Esophagus muscularis mucosa (tissue), 4 donors: Measurements from ENCODE around the gene PAQR4. TPM values are rescaled to one million over a fixed set of nuclear protein-coding genes. Genes with fewer than 3 reads are reported as not detected.

Experiments
- DNase-seq: peaks from one replicate; pipeline ENCODE4 v3.0.0-alpha.2; 2017; ENCODE audit errors: extremely low spot score
- H3K27ac ChIP-seq, 4 donors: fragments of 200-600 bp; sonication (generic); replicated peaks in 1 of 4; 1 replicate in 3 of 4; 2 replicates in 1 of 4; pipeline ENCODE4 v1.5.1; 2016 to 2019; ENCODE audit warnings: mild to moderate bottlenecking in 1 of 4
- H3K27me3 ChIP-seq, 4 donors: fragments of 200-600 bp; sonication (generic); one replicate each; pipeline versions ENCODE4 v1.5.1 to v1.6.0; 2016 to 2019
- H3K36me3 ChIP-seq, 4 donors: fragments of 200-600 bp; sonication (generic); one replicate each; pipeline ENCODE4 v1.5.1; 2016 to 2019
- H3K4me1 ChIP-seq, 4 donors: fragments of 200-600 bp; sonication (generic); one replicate each; pipeline ENCODE4 v1.5.1; 2016 to 2019
- H3K4me3 ChIP-seq, 4 donors: fragments of 200-600 bp; sonication (generic); 1 replicate in 2 of 4; 2 replicates in 2 of 4; pipeline ENCODE4 v1.5.1; 2016 to 2019; ENCODE audit warnings: mild to moderate bottlenecking in 4 of 4, moderate library complexity in 1 of 4
- H3K9me3 ChIP-seq, 4 donors: fragments of 200-600 bp; sonication (generic); 1 replicate in 3 of 4; 2 replicates in 1 of 4; pipeline ENCODE4 v1.5.1; 2016 to 2019
- CTCF ChIP-seq, 3 experiments: fragments of 200-600 bp in 2 of 3; fragments of 450-650 bp in 1 of 3; sonication (generic) in 2 of 3; IDR thresholded peaks; one replicate each; pipeline ENCODE4 v1.5.1; 2017 to 2019; ENCODE audit warnings: antibody characterized with exemption in 3 of 3, mild to moderate bottlenecking in 2 of 3, moderate library complexity in 1 of 3
- EP300 ChIP-seq: sonication (generic); formaldehyde crosslinking; IDR thresholded peaks from one replicate; pipeline ENCODE4 v1.6.1; 2017; ENCODE audit warnings: antibody characterized with exemption
- POLR2A ChIP-seq: fragments of 450-650 bp; IDR thresholded peaks from one replicate; pipeline ENCODE4 v1.6.1; 2017; ENCODE audit warnings: antibody characterized with exemption, moderate library complexity, mild to moderate bottlenecking, low read depth
- POLR2AphosphoS5 ChIP-seq, 2 donors: sonication (generic); formaldehyde crosslinking; IDR thresholded peaks; one replicate each; pipeline ENCODE4 v1.6.1; 2017; ENCODE audit warnings: antibody characterized with exemption in 2 of 2
- WGBS: methylation state at CpG from one replicate; pipeline ENCODE4 v1.1.5; 2018; 5-methylcytosine and 5-hydroxymethylcytosine counted together
- intact Hi-C: fragments of 100-400 bp; cut with DNase I; formaldehyde crosslinking; loops from one replicate; pipeline ENCODE4 v1.15.1; 2023
- total RNA-seq, 4 donors: library from RNA; depleted of rRNA; stranded (reverse); fragments of >200 nt; gene quantifications; one replicate each; pipeline versions ENCODE4 v1.1.0 to v1.2.1, GENCODE V29; 2016

PAQR4 gene
- total RNA-seq, 4 donors from 2014 or later, result 2.2 to 7.5 (median 4.7) TPM

- no peaks in the 10 kb centered on the region for H3K4me1 ChIP-seq
- DNase-seq, result no peak
- no peaks in the 10 kb centered on the region for H3K9me3 ChIP-seq
- H3K36me3 ChIP-seq, result peaks cover under 1 to 11% (median 6%) of the 10 kb centered on the region in 4 donors
- no peak overlapping the region for H3K27ac ChIP-seq
- H3K27me3 ChIP-seq, result peaks cover 0 to 59% (median 16%) of the 10 kb centered on the region in 4 donors
- H3K4me3 ChIP-seq, result no peak overlapping the region
- intact Hi-C loops, result no loop called here
- 52% methylated on average over 7 of the region's 26 CpGs for WGBS
- TF ChIP-seq EP300 (no peak), POLR2A (no peak), CTCF (IDR thresholded peaks at IDR 0.05) (no peak), POLR2AphosphoS5 (IDR thresholded peaks at IDR 0.05) (no peak)
These were observed 14.3 kb upstream of the PAQR4 start for GRCh38 chr16:2954656-2955381.

- Histone ChIP-seq H3K36me3 (peaks cover 0 to 5% (median under 1%) of the 10 kb centered on the region in 4 donors), H3K4me3 (no peak overlapping the region), H3K9me3 (no peaks in the 10 kb centered on the region), H3K27ac (no peak overlapping the region), H3K4me1 (no peaks in the 10 kb centered on the region), H3K27me3 (peaks cover 0 to 64% (median 19%) of the 10 kb centered on the region in 4 donors)
- DNase-seq, result no peak
- TF ChIP-seq POLR2AphosphoS5 (IDR thresholded peaks at IDR 0.05) (no peak), EP300 (no peak), POLR2A (no peak), CTCF (IDR thresholded peaks at IDR 0.05) (no peak)
- 35% methylated on average over 6 of the region's 10 CpGs for WGBS
- intact Hi-C loops, result no loop called here
These were observed 13.7 kb upstream of the PAQR4 start for GRCh38 chr16:2955438-2955778.

GRCh38 chr16:2955779-2956578, 13.2 kb upstream of the PAQR4 start:
- no peak overlapping the region for H3K27ac ChIP-seq
- TF ChIP-seq CTCF (IDR thresholded peaks at IDR 0.05), result no peak
- no peak for TF ChIP-seq EP300
- TF ChIP-seq POLR2AphosphoS5 (IDR thresholded peaks at IDR 0.05), result no peak
- no peak for TF ChIP-seq POLR2A
- H3K9me3 ChIP-seq, result no peaks in the 10 kb centered on the region
- DNase-seq, result no peak
- H3K36me3 ChIP-seq, result no peaks in the 10 kb centered on the region
- WGBS, result 14% methylated on average over 8 of the region's 21 CpGs
- no peaks in the 10 kb centered on the region for H3K4me1 ChIP-seq
- H3K27me3 ChIP-seq, result peaks cover 0 to 70% (median 22%) of the 10 kb centered on the region in 4 donors
- intact Hi-C loops, result no loop called here
- H3K4me3 ChIP-seq, result no peak overlapping the region

- DNase-seq, result no peak
- no peak for TF ChIP-seq POLR2A
- no peak for TF ChIP-seq POLR2AphosphoS5 (IDR thresholded peaks at IDR 0.05)
- no peak for TF ChIP-seq CTCF (IDR thresholded peaks at IDR 0.05)
- TF ChIP-seq EP300, result no peak
- Histone ChIP-seq H3K36me3 (no peaks in the 10 kb centered on the region), H3K4me1 (no peaks in the 10 kb centered on the region), H3K4me3 (no peak overlapping the region), H3K9me3 (no peaks in the 10 kb centered on the region), H3K27me3 (peaks cover under 1 to 76% (median 25%) of the 10 kb centered on the region in 4 donors), H3K27ac (no peak overlapping the region)
- intact Hi-C loops, result no loop called here
- 95% methylated on average over 8 of the region's 11 CpGs for WGBS
These were observed 12.6 kb upstream of the PAQR4 start for GRCh38 chr16:2956579-2956956.
